ENCODE measurements around the gene RASA3. TPM values are rescaled to one million over a fixed set of nuclear protein-coding genes. Genes with fewer than 3 reads are reported as not detected.

RASA3 gene
- total RNA-seq, 1 donor from 2014 or later: 44.8 TPM

- H3K9me3 Mint-ChIP-seq (ENCODE audit: unreplicated experiment): no peaks in the 10 kb centered on the region
- peaks cover 10% of the 10 kb centered on the region for H3K4me1 Mint-ChIP-seq (ENCODE audit: unreplicated experiment)
- TF ChIP-seq, protein P1, sequence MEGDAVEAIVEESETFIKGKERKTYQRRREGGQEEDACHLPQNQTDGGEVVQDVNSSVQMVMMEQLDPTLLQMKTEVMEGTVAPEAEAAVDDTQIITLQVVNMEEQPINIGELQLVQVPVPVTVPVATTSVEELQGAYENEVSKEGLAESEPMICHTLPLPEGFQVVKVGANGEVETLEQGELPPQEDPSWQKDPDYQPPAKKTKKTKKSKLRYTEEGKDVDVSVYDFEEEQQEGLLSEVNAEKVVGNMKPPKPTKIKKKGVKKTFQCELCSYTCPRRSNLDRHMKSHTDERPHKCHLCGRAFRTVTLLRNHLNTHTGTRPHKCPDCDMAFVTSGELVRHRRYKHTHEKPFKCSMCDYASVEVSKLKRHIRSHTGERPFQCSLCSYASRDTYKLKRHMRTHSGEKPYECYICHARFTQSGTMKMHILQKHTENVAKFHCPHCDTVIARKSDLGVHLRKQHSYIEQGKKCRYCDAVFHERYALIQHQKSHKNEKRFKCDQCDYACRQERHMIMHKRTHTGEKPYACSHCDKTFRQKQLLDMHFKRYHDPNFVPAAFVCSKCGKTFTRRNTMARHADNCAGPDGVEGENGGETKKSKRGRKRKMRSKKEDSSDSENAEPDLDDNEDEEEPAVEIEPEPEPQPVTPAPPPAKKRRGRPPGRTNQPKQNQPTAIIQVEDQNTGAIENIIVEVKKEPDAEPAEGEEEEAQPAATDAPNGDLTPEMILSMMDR (IDR thresholded peaks at IDR 0.05): no peak
- no peak overlapping the region for H3K27ac Mint-ChIP-seq (ENCODE audit: unreplicated experiment)
- H3K4me3 Mint-ChIP-seq (ENCODE audit: unreplicated experiment): no peak overlapping the region
- H3K27me3 Mint-ChIP-seq (ENCODE audit: unreplicated experiment): peaks cover 38% of the 10 kb centered on the region
- H3K36me3 Mint-ChIP-seq (ENCODE audit: unreplicated experiment): no peaks in the 10 kb centered on the region
- DNase-seq (ENCODE audit: extremely low spot score, unreplicated experiment): no peak
Measured at GRCh38 chr13:114154476-114154875, 22.1 kb upstream of the RASA3 start.

DNA sequence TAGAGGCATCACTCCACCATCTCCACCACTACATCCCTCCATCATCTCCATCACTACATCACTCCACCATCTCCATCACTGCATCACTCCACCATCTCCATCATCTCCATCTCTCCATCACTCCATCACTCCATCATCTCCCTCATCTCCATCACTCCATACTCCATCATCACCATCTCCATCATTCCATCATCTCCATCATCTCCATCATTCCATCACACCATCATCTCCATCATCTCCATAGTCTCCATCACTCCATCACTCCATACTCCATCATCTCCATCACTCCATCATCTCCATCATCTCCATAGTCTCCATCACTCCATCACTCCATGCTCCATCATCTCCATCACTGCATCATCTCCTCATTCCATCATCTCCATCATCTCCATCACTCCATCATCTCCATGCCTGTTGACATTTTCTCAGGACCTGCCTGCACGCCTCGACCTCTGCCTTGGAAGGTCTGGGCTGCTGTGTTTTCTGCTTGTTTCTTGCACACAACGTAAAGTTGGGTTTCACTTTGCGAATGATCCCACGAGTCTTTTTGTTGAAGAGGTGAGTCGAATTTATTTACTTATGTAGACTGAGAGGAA, 21.2 kb upstream of the RASA3 start:
- Mint-ChIP-seq H3K27ac (ENCODE audit: unreplicated experiment) (no peak overlapping the region), H3K27me3 (ENCODE audit: unreplicated experiment) (peaks cover 37% of the 10 kb centered on the region), H3K4me1 (ENCODE audit: unreplicated experiment) (peaks cover 10% of the 10 kb centered on the region), H3K36me3 (ENCODE audit: unreplicated experiment) (no peaks in the 10 kb centered on the region), H3K9me3 (ENCODE audit: unreplicated experiment) (no peaks in the 10 kb centered on the region), H3K4me3 (ENCODE audit: unreplicated experiment) (no peak overlapping the region)
- DNase-seq (ENCODE audit: extremely low spot score, unreplicated experiment): no peak
- TF ChIP-seq, protein P1 (IDR thresholded peaks at IDR 0.05): no peak

- peaks cover 10% of the 10 kb centered on the region for H3K4me1 Mint-ChIP-seq (ENCODE audit: unreplicated experiment)
- no peak overlapping the region for H3K27ac Mint-ChIP-seq (ENCODE audit: unreplicated experiment)
- no peaks in the 10 kb centered on the region for H3K9me3 Mint-ChIP-seq (ENCODE audit: unreplicated experiment)
- no peak overlapping the region for H3K4me3 Mint-ChIP-seq (ENCODE audit: unreplicated experiment)
- DNase-seq (ENCODE audit: extremely low spot score, unreplicated experiment): no peak
- H3K27me3 Mint-ChIP-seq (ENCODE audit: unreplicated experiment): peaks cover 41% of the 10 kb centered on the region
- no peaks in the 10 kb centered on the region for H3K36me3 Mint-ChIP-seq (ENCODE audit: unreplicated experiment)
- TF ChIP-seq, protein P1 (IDR thresholded peaks at IDR 0.05): no peak
Measured at GRCh38 chr13:114152831-114153371, 20.5 kb upstream of the RASA3 start.

DNA sequence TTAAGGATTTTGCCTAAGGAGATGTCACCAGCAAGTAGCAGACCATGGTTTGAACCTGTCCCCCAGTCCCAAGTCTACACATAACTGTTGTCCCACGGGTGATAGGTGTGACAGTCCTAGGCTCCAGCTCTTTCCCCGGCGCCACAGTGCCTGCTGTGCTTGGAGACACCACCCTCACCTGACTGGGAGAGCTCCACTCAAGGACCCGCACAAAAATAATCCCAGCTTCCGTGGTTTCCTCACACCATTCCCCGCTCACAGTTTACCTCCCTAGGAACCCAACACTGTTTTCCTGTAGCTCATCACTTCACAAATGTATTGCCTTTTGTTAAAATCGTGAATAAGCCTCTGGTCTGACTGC, 19.8 kb upstream of the RASA3 start:
- peaks cover 41% of the 10 kb centered on the region for H3K27me3 Mint-ChIP-seq (ENCODE audit: unreplicated experiment)
- H3K4me1 Mint-ChIP-seq (ENCODE audit: unreplicated experiment): peaks cover 10% of the 10 kb centered on the region
- no peaks in the 10 kb centered on the region for H3K9me3 Mint-ChIP-seq (ENCODE audit: unreplicated experiment)
- no peak for DNase-seq (ENCODE audit: extremely low spot score, unreplicated experiment)
- no peaks in the 10 kb centered on the region for H3K36me3 Mint-ChIP-seq (ENCODE audit: unreplicated experiment)
- no peak overlapping the region for H3K27ac Mint-ChIP-seq (ENCODE audit: unreplicated experiment)
- no peak overlapping the region for H3K4me3 Mint-ChIP-seq (ENCODE audit: unreplicated experiment)
- TF ChIP-seq, protein P1 (IDR thresholded peaks at IDR 0.05): no peak

- no peak overlapping the region for H3K27ac Mint-ChIP-seq (ENCODE audit: unreplicated experiment)
Measured at GRCh38 chr13:114151565-114152284, 19.3 kb upstream of the RASA3 start.

More at GRCh38 chr13:114151565-114152284, 19.3 kb upstream of the RASA3 start:
- Mint-ChIP-seq H3K4me1 (ENCODE audit: unreplicated experiment) (peaks cover 10% of the 10 kb centered on the region), H3K4me3 (ENCODE audit: unreplicated experiment) (no peak overlapping the region), H3K27me3 (ENCODE audit: unreplicated experiment) (peaks cover 41% of the 10 kb centered on the region), H3K9me3 (ENCODE audit: unreplicated experiment) (no peaks in the 10 kb centered on the region), H3K36me3 (ENCODE audit: unreplicated experiment) (no peaks in the 10 kb centered on the region)
- TF ChIP-seq, protein P1 (IDR thresholded peaks at IDR 0.05): no peak
- DNase-seq (ENCODE audit: extremely low spot score, unreplicated experiment): no peak
